HG02938 (cell line): ENCODE measurements around the gene LSM14B.
"Not testable (repeated sequence)": the region's sequence is repeated elsewhere in the genome, so short reads cannot be mapped to it uniquely, and the experiment has no call there.

Experiments
- ATAC-seq: cut with Tn5 transposase; IDR thresholded peaks from one replicate; pipeline ENCODE4 v1.9.1; 2021; ENCODE audit warnings: mild to moderate bottlenecking, moderate library complexity; ENCODE audit not compliant: unreplicated experiment

Gene LSM14B

DNA sequence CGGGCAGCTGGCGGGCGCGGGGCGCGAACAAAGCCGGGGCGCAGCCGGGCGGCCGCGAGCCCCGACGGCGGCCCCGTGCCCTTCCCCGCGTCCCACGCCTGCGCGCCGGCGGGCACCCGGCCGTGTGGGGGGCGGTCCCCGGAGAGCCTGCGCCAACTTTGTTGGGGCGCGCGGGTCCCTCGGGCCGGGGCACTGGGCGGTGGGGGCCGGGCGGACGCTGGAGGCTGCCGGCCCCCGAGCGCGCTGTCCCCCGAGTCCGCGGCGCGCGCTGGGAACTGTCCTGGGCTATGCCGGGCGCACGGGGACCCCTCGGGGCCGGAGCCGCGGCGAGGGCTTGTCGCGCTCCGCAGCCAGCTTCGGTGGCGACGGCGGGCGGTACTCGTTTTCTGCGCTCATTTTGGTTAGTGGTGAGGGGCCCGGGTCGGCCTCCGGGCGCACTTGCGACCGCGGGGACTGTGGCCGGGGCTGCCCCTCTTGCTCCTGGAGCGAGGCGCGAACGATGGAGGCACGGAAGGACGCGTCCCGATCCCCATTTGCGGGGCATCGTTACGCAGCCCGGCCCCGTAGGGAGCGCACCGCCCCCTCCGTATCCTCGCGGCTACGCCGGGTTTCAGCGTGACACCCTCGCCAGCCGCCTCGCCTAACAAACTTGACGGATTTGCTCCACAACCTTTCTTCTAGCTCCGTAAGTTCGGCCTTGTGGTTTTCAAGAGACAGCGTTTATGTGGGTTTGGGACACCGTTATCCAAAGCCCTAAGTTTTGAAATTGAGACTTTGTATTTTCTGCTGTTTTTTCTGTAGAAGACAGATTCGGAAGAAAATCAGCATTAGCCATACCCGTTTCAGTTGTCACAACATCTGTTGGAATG, 21.9 kb downstream of the LSM14B start:
- peak; percentile 19 for ATAC-seq

- no peak for ATAC-seq
Observed at GRCh38 chr20:62145688-62146018, 23.4 kb downstream of the LSM14B start.

GRCh38 chr20:62146019-62146755, 23.9 kb downstream of the LSM14B start:
- ATAC-seq: no peak

- ATAC-seq: no peak
Observed at GRCh38 chr20:62147125-62147524, 24.9 kb downstream of the LSM14B start.

- ATAC-seq: no peak
Observed at GRCh38 chr20:62147528-62147927, 25.3 kb downstream of the LSM14B start.

- not testable (repeated sequence) for ATAC-seq
Observed at GRCh38 chr20:62148383-62148782, 26.1 kb downstream of the LSM14B start.

GRCh38 chr20:62148908-62149314, 26.6 kb downstream of the LSM14B start:
- no peak for ATAC-seq

- no peak for ATAC-seq
Observed at GRCh38 chr20:62149532-62150309, 27.4 kb downstream of the LSM14B start.

DNA sequence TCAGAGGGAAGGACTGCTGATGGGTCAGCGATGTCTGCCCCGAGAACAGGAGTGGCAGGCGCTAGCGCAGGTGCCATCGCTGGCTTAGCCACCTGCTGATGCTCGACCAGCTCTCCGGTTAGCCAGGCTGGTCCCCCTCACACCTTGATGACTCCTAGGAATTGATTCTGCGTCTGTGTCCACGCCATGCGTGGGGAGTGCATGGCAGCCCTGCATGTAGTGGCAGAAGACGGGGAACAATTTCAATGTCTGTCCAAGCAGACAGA, 28.0 kb downstream of the LSM14B start:
- no peak for ATAC-seq

GRCh38 chr20:62151225-62151624, 28.9 kb downstream of the LSM14B start:
- ATAC-seq: no peak

- ATAC-seq: no peak
Observed at GRCh38 chr20:62151835-62152364, 29.6 kb downstream of the LSM14B start.

DNA sequence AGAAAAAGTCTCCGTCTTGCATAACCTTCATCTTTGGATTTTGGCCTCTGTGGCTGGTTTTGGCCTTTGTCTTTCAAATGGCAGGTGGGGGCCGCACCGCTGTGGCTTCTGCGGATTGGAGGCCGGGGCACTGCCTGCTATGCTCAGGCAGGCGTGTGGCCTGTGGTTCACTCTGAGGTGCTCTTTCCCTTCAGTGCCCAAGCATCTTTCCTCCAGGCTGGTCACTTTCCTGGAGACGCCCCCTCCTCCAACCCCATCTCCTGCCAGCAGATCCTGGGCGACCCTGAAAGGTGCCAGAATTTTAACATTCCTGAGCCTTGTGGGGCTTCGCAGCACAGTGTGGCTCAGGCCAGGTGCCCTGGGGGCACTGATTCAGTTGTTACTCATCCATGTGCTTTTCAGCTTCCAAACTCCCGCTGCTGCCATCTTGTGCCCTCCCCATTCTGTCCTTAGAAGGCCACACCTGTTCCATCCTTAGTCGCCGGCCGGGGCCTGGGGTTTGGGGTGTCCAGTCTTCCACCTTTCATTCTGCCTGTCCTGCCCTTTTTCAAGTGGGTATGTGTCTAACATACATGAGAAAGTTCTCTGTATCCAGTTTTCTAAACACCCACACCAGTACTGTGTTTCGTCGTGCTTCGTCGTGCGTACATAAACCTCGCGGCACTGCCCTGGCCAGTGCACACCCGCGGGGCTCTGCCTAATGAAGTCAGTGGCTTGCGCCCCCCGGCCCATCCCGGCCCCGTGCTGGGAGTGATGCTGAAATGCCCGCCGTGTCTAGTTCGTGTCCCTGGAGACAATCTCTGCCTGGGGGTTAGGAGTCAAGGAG, 33.4 kb downstream of the LSM14B start:
- no peak for ATAC-seq

DNA sequence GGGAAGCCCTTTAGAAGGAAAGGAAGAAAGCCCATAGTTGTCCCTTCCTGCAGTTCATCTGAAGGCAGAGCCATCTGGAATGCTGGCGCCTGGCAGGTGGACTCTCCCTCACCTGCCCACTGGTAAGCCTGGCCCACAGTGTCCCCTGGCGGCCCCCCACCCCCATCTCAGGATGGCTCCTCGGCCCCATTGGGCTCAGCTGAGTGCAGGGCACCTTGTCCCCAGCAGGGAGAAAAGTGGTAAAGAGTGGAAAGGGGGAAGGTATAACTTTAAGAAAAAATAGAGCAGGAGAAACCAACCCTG, 33.9 kb downstream of the LSM14B start:
- no peak for ATAC-seq

DNA sequence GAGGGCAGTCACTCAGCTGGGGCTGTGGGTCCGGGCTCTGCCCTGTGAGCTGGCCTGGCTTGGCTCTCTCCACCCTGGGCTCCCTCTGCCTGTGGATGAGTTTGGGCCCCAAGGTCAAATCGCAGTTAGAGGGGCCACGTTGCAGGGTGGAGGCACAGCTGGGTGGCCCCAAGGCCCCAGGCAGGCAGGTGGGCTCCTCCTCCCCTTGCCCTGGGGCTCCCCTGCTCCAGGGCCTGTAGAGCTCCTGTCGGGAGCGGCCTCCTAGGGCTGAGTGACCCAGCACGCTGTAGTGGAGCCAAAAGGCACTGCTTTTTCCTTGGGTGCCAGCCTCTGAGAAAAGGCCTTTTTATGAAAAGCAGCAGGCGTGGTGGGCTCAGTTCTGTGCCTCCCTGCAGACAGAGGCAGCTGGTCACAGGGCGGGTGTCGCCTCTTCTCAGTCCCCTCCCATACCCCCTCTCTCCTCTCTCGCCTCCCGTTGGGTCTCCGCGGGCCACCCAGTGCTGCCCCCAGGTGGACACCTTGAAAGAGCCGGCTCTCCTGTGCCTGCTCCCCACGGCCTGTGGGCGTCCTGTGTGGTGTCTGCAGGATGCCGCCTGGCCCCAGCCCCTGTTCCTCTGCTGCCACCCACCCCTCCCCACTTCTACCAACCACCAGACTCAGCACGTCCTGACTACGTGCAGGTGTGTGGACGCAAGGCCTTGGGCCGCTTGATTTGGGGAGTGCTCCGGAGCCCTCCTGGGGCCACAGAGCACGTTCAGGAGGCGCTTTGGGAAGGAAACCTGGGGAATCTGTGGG, 34.5 kb downstream of the LSM14B start:
- no peak for ATAC-seq

GRCh38 chr20:62157387-62158087, 35.3 kb downstream of the LSM14B start:
- ATAC-seq: no peak

- ATAC-seq: no peak
Observed at GRCh38 chr20:62158088-62158400, 35.8 kb downstream of the LSM14B start.

DNA sequence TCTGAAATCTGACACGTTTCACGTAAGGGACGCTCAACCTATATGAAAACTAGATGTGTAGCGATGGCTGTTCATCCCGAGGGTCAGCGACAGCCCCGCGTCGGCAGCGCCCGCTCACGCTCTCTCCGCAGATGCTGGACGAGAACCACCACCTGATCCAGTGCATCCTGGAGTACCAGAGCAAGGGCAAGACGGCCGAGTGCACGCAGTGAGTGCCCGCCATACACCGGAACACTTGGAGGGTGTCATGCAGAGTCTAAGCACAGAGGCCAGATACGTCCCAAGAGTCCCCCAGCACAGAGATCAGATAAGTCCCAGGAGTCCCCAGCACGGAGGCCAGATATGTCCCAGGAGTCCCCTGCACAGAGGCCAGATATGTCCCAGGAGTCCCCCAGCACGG, 36.3 kb downstream of the LSM14B start:
- no peak for ATAC-seq

DNA sequence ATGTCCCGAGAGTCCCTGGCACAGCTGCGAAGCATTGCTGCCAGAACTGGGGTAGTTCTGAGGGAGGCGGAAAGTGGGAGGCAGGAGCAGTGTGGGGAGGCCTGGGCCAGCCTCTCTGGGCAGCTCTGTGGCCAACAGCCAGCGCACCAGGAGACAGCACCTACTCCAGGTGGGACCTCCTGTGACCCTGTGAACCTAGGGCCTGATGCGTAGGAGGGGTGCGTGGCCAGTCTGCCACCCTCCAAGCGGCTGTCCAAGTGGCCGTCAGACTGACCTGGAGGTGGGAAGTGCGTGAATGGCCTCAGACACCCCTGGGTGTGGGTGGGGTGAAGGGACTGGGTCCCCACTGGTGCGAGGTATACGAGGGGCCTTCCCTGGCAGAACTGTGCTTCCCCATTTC, 36.8 kb downstream of the LSM14B start:
- no peak for ATAC-seq

- no peak for ATAC-seq
Observed at GRCh38 chr20:62159839-62160238, 37.6 kb downstream of the LSM14B start.

DNA sequence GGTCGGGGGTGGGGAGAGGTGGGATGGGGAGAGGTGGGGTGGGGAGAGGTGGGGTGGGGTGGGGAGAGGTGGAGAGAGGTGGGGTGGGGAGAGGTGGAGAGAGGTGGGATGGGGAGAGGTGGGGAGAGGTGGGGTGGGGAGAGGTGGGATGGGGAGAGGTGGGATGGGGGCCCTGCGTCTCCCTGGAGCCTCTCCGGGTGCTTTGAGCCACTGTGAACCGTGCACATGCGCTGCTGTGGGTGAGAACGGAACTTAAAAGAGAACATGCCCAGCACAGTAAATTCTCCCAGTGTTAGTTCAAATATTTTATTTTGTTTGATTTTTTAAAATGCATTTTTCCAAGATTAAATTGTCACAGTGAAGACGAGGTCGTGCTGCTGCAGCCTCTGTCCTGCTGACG, 38.0 kb downstream of the LSM14B start:
- ATAC-seq: no peak
